ENCODE results near the gene WDR48. TPM values are rescaled to one million over a fixed set of nuclear protein-coding genes. Genes with fewer than 3 reads are reported as not detected.

Gene WDR48
- total RNA-seq, 2 experiments from 2014 or later = 81.2 to 88.6 TPM

DNA sequence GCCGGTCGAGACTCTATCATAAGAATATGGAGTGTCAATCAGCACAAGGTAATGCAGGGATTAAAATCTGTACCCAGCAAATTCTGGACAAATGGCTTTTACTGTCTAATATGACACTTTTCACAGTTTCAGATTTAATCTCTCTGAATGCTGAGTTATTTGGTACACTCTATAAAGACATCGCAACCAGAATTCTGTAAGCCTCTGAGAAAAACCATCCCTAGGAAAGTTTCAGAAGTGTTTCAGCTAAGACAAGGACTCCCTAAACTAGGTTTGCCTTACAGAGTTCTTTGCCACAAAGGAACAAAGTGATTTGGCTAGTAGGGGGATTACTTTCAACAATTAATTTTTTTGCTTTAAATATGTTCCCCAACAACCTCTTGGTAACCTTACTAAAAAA, 11.3 kb downstream of the WDR48 start:
- no peaks in the 10 kb centered on the region for H3K9me3 ChIP-seq (ENCODE audit: control insufficient read depth in 1 of 2, insufficient read depth in 1 of 2, low read length in 2 of 2)
- ChIA-PET CTCF (no interaction called here), POLR2A (no interaction called here)
- no peaks in the 10 kb centered on the region for H3K27me3 ChIP-seq (ENCODE audit: control insufficient read depth in 1 of 2, insufficient read depth in 2 of 2, low read length in 2 of 2)
- H3K4me3 ChIP-seq (ENCODE audit: low read length) = no peak overlapping the region
- intact Hi-C loops (cut with DNase I, micrococcal nuclease) = no loop called here
- TF ChIP-seq, protein P1, sequence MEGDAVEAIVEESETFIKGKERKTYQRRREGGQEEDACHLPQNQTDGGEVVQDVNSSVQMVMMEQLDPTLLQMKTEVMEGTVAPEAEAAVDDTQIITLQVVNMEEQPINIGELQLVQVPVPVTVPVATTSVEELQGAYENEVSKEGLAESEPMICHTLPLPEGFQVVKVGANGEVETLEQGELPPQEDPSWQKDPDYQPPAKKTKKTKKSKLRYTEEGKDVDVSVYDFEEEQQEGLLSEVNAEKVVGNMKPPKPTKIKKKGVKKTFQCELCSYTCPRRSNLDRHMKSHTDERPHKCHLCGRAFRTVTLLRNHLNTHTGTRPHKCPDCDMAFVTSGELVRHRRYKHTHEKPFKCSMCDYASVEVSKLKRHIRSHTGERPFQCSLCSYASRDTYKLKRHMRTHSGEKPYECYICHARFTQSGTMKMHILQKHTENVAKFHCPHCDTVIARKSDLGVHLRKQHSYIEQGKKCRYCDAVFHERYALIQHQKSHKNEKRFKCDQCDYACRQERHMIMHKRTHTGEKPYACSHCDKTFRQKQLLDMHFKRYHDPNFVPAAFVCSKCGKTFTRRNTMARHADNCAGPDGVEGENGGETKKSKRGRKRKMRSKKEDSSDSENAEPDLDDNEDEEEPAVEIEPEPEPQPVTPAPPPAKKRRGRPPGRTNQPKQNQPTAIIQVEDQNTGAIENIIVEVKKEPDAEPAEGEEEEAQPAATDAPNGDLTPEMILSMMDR (IDR thresholded peaks at IDR 0.05) = no peak
- Mint-ChIP-seq H3K27ac (no peak overlapping the region), H3K27me3 (no peaks in the 10 kb centered on the region), H3K4me1 (ENCODE audit: low read depth) (peaks cover 50% of the 10 kb centered on the region), H3K4me3 (no peak overlapping the region), H3K9me3 (peaks cover 2% of the 10 kb centered on the region), H3K36me3 (ENCODE audit: low read depth) (peaks cover 69% of the 10 kb centered on the region)
- H3K4me1 ChIP-seq (ENCODE audit: insufficient read depth, low read length) = peaks cover 3% of the 10 kb centered on the region
- DNase-seq = no peak
- H3K27ac ChIP-seq (ENCODE audit: low read depth in 1 of 2, low read length in 2 of 2) = no peak overlapping the region
- H3K36me3 ChIP-seq (ENCODE audit: insufficient read depth, low read length) = peaks cover 44% of the 10 kb centered on the region
- ATAC-seq (ENCODE audit: poor library complexity) = no peak

DNA sequence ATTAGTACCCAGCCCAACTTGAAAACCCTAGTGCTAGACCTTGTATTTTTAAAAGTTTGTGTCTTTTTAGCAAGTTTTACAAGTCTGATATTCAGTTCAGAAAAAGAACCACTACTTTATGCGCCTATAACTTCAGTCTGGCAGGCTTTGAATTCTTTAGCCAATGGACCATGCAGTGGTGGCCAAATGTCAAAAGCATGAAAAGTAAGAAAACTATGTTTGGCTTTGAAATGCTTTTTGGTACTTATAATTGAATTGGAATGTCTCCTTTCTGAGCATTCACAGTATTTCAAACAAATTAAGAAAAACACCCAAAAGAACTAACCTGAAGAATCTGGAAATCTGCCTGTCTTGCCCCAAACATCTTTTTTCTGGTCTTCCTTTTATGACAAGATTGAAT, 12.8 kb downstream of the WDR48 start:
- peaks cover 38% of the 10 kb centered on the region for H3K4me1 Mint-ChIP-seq (ENCODE audit: low read depth)
- no peak overlapping the region for H3K27ac Mint-ChIP-seq
- no peak overlapping the region for H3K4me3 Mint-ChIP-seq
- peaks cover 73% of the 10 kb centered on the region for H3K36me3 Mint-ChIP-seq (ENCODE audit: low read depth)
- H3K27ac ChIP-seq (ENCODE audit: low read depth in 1 of 2, low read length in 2 of 2) = no peak overlapping the region
- H3K36me3 ChIP-seq (ENCODE audit: insufficient read depth, low read length) = peaks cover 57% of the 10 kb centered on the region
- H3K9me3 ChIP-seq (ENCODE audit: control insufficient read depth in 1 of 2, insufficient read depth in 1 of 2, low read length in 2 of 2) = no peaks in the 10 kb centered on the region
- peaks cover 3% of the 10 kb centered on the region for H3K4me1 ChIP-seq (ENCODE audit: insufficient read depth, low read length)
- H3K4me3 ChIP-seq (ENCODE audit: low read length) = no peak overlapping the region
- ChIA-PET CTCF (no interaction called here), POLR2A (no interaction called here)
- intact Hi-C loops (cut with DNase I, micrococcal nuclease) = no loop called here
- ATAC-seq (ENCODE audit: poor library complexity) (no peak), DNase-seq (no peak)
- peaks cover 2% of the 10 kb centered on the region for H3K9me3 Mint-ChIP-seq
- no peaks in the 10 kb centered on the region for H3K27me3 Mint-ChIP-seq
- TF ChIP-seq, protein P1 (IDR thresholded peaks at IDR 0.05) = no peak
- H3K27me3 ChIP-seq (ENCODE audit: control insufficient read depth in 1 of 2, insufficient read depth in 2 of 2, low read length in 2 of 2) = no peaks in the 10 kb centered on the region

DNA sequence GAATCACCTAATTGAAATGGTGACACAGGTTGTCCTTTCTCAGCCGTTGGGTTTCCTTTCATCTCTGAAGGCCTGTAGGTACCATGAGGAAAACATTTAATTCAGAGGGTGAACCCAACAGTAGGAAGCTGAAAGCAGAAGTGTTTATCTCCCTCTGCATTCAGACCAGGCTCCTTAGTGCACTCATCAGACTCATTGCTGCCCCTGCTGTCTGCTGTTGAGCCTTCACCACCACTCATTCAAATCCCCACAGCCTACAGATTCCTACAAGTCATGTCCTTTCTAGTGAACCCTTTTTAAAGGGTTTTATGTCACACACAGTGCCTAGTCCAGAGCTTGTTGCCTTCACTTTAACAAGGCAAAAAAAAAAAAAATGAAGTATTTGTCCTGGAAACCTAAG, 13.4 kb downstream of the WDR48 start:
- peaks cover 3% of the 10 kb centered on the region for H3K4me1 ChIP-seq (ENCODE audit: insufficient read depth, low read length)
- TF ChIP-seq, protein P1 (IDR thresholded peaks at IDR 0.05) = peak; percentile 14
- CTCF ChIA-PET = interaction anchor here (0.9 to 1.0 kb wide), 2 partner anchors 11 to 16 kb away, joined by 3 to 4 read pairs; no protein-coding TSS in a partner anchor

More for the DNA sequence above, 13.4 kb downstream of the WDR48 start:
- Histone ChIP-seq H3K27ac (ENCODE audit: low read depth in 1 of 2, low read length in 2 of 2) (no peak overlapping the region), H3K4me3 (ENCODE audit: low read length) (no peak overlapping the region), H3K9me3 (ENCODE audit: control insufficient read depth in 1 of 2, insufficient read depth in 1 of 2, low read length in 2 of 2) (no peaks in the 10 kb centered on the region), H3K36me3 (ENCODE audit: insufficient read depth, low read length) (peaks cover 61% of the 10 kb centered on the region), H3K27me3 (ENCODE audit: control insufficient read depth in 1 of 2, insufficient read depth in 2 of 2, low read length in 2 of 2) (no peaks in the 10 kb centered on the region)
- ATAC-seq (ENCODE audit: poor library complexity) = peak; percentile 79
- H3K27ac Mint-ChIP-seq = no peak overlapping the region
- peak in 4 of 14 experiments; percentile 12 to 56 (median 36) for DNase-seq
- peaks cover 2% of the 10 kb centered on the region for H3K9me3 Mint-ChIP-seq
- peaks cover 34% of the 10 kb centered on the region for H3K4me1 Mint-ChIP-seq (ENCODE audit: low read depth)
- peaks cover 78% of the 10 kb centered on the region for H3K36me3 Mint-ChIP-seq (ENCODE audit: low read depth)
- intact Hi-C loops (cut with DNase I, micrococcal nuclease) = no loop called here
- POLR2A ChIA-PET = no interaction called here
- H3K27me3 Mint-ChIP-seq = no peaks in the 10 kb centered on the region
- H3K4me3 Mint-ChIP-seq = no peak overlapping the region

Measured in CD4-positive, alpha-beta T cell (primary cell).